Endodermal cell (in vitro differentiated cells): ENCODE results near the gene ZNHIT6. TPM values are rescaled to one million over a fixed set of nuclear protein-coding genes. Genes with fewer than 3 reads are reported as not detected.

Experiments
- DNase-seq: peaks from one replicate; pipeline ENCODE4 v3.0.0-alpha.2; 2017
- H3K27ac ChIP-seq: 2 replicates; pipeline ENCODE4 v1.5.1; 2013; ENCODE audit warnings: mild to moderate bottlenecking, low read depth, low read length, moderate library complexity
- H3K27me3 ChIP-seq: 2 replicates; pipeline ENCODE4 v1.6.1; 2013; ENCODE audit warnings: mild to moderate bottlenecking, low read length, moderate library complexity; ENCODE audit not compliant: insufficient read depth, control insufficient read depth, poor library complexity, severe bottlenecking
- H3K36me3 ChIP-seq: 2 replicates; pipeline ENCODE4 v1.7.0; 2013; ENCODE audit warnings: mild to moderate bottlenecking, low read length, moderate library complexity; ENCODE audit not compliant: control insufficient read depth, insufficient read depth
- H3K4me1 ChIP-seq: one replicate; pipeline ENCODE4 v1.7.0; 2013; ENCODE audit warnings: low read length; ENCODE audit not compliant: control insufficient read depth, insufficient read depth
- H3K4me3 ChIP-seq: 2 replicates; pipeline ENCODE4 v1.5.1; 2013; ENCODE audit warnings: mild to moderate bottlenecking, low read length, moderate library complexity
- H3K9ac ChIP-seq: 2 replicates; pipeline ENCODE4 v1.6.1; 2013; ENCODE audit warnings: mild to moderate bottlenecking, low read length, moderate library complexity; ENCODE audit not compliant: poor library complexity, severe bottlenecking; ENCODE audit errors: extremely low read depth
- H3K9me3 ChIP-seq: 2 replicates; pipeline ENCODE4 v1.6.1; 2013; ENCODE audit warnings: mild to moderate bottlenecking, low read length, moderate library complexity; ENCODE audit not compliant: control insufficient read depth
- H3K27ac Mint-ChIP-seq: 2 replicates; pipeline ENCODE4 v1.8.0; 2020; ENCODE audit warnings: mixed read lengths
- H3K27me3 Mint-ChIP-seq: 2 replicates; pipeline ENCODE4 v1.8.0; 2021; ENCODE audit warnings: mild to moderate bottlenecking, mixed read lengths; ENCODE audit not compliant: insufficient read depth
- H3K36me3 Mint-ChIP-seq: 2 replicates; pipeline ENCODE4 v1.8.0; 2020; ENCODE audit warnings: low read depth, mixed read lengths
- H3K4me1 Mint-ChIP-seq: 2 replicates; pipeline ENCODE4 v1.8.0; 2020; ENCODE audit warnings: mixed read lengths
- H3K4me3 Mint-ChIP-seq: 2 replicates; pipeline ENCODE4 v1.8.0; 2020; ENCODE audit warnings: mild to moderate bottlenecking, moderate library complexity, mixed read lengths
- H3K9me3 Mint-ChIP-seq: 2 replicates; pipeline ENCODE4 v1.8.0; 2020; ENCODE audit warnings: mild to moderate bottlenecking, mixed read lengths
- WGBS, 2 experiments: methylation state at CpG; one replicate each; pipeline versions ENCODE4 v1.1.5 to v1.1.7; 2013; ENCODE audit warnings: missing lambda C conversion rate in 2 of 2, mixed read lengths in 1 of 2; ENCODE audit not compliant: insufficient coverage in 1 of 2, insufficient read length in 1 of 2; 5-methylcytosine and 5-hydroxymethylcytosine counted together
- total RNA-seq, 2 donors: library from RNA; stranded (reverse); fragmentation: NEBNext Ultra II Directional in 1 of 2; extraction: Animal tissue kit (Norgen Biotek cat#: 25700) in 1 of 2; gene quantifications; 2 replicates in 1 of 2; 3 replicates in 1 of 2; pipeline ENCODE4 v1.2.1, GENCODE V29; 2021
- TF ChIP-seq, protein P1 (sequence below): fragments of 200-600 bp; sonication (generic); conservative IDR thresholded peaks from 2 replicates; pipeline ENCODE4 v1.5.0; 2021; ENCODE audit warnings: antibody characterized with exemption, mild to moderate bottlenecking

Gene ZNHIT6
- total RNA-seq, 2 donors from 2014 or later, result 11.3 to 12.4 TPM

- H3K27ac ChIP-seq, result no peak overlapping the region
- WGBS, 2 experiments, result 86 to 91% methylated on average over 2 to 6 of the region's 6 CpGs
- Mint-ChIP-seq H3K27me3 (no peaks in the 10 kb centered on the region), H3K4me3 (no peak overlapping the region), H3K4me1 (no peaks in the 10 kb centered on the region), H3K27ac (no peak overlapping the region), H3K9me3 (peaks cover 24% of the 10 kb centered on the region), H3K36me3 (peaks cover 20% of the 10 kb centered on the region)
- H3K9me3 ChIP-seq, result peaks cover 15% of the 10 kb centered on the region
- peaks cover 21% of the 10 kb centered on the region for H3K36me3 ChIP-seq
- H3K9ac ChIP-seq, result no peak overlapping the region
- peak; percentile 47 for DNase-seq
- no peaks in the 10 kb centered on the region for H3K27me3 ChIP-seq
- TF ChIP-seq, protein P1, sequence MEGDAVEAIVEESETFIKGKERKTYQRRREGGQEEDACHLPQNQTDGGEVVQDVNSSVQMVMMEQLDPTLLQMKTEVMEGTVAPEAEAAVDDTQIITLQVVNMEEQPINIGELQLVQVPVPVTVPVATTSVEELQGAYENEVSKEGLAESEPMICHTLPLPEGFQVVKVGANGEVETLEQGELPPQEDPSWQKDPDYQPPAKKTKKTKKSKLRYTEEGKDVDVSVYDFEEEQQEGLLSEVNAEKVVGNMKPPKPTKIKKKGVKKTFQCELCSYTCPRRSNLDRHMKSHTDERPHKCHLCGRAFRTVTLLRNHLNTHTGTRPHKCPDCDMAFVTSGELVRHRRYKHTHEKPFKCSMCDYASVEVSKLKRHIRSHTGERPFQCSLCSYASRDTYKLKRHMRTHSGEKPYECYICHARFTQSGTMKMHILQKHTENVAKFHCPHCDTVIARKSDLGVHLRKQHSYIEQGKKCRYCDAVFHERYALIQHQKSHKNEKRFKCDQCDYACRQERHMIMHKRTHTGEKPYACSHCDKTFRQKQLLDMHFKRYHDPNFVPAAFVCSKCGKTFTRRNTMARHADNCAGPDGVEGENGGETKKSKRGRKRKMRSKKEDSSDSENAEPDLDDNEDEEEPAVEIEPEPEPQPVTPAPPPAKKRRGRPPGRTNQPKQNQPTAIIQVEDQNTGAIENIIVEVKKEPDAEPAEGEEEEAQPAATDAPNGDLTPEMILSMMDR, result no peak
- H3K4me3 ChIP-seq, result peak overlapping the region; percentile 99
- H3K4me1 ChIP-seq, result no peaks in the 10 kb centered on the region
These were observed 595 bp upstream of the ZNHIT6 start for GRCh38 chr1:85708829-85709227.

DNA sequence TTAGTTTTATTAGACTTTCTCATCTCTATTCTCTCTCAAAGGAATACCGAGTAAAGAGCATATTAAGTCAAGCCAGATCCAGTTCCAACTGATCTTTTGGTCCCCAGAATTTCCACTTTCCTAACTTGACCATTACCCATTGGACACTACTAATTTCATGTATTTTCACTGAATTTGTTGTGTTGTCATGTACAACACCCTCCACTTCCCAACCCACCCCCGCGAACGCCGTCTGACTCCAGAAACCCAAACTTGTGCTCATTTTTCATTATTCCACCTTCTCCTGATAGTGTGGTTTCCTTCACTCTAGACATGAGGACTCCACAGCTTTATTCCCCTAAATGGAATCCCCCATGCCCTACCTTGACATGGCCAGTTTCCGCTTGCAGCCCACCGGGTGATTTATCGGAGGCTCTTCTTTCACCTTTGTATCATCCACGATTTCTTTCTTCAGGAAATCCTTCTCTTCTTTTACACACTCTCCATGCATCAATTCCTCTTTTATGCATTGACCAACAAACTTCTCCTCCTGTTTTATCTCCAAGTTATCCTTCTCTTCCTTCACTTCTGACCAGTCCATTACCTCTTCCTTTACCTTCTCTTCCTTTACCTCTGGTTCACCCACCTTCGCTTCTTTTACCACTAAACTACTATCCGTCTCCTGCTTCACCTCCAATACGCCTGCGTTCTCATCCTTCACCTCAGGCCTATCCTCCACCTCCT is 805 bp downstream of the ZNHIT6 start:
- no peak overlapping the region for H3K27ac ChIP-seq
- peaks cover 12% of the 10 kb centered on the region for H3K9me3 Mint-ChIP-seq
- H3K27me3 ChIP-seq, result no peaks in the 10 kb centered on the region
- H3K4me3 Mint-ChIP-seq, result no peak overlapping the region
- H3K9me3 ChIP-seq, result peaks cover 4% of the 10 kb centered on the region
- no peaks in the 10 kb centered on the region for H3K4me1 Mint-ChIP-seq
- no peaks in the 10 kb centered on the region for H3K4me1 ChIP-seq
- peak overlapping the region; percentile 99 for H3K4me3 ChIP-seq
- no peaks in the 10 kb centered on the region for H3K27me3 Mint-ChIP-seq
- TF ChIP-seq, protein P1, result no peak
- peaks cover 26% of the 10 kb centered on the region for H3K36me3 Mint-ChIP-seq
- peaks cover 33% of the 10 kb centered on the region for H3K36me3 ChIP-seq
- H3K9ac ChIP-seq, result peak overlapping the region; percentile 60
- 3 to 11% methylated on average over 8 to 13 of the region's 13 CpGs for WGBS, 2 experiments
- no peak overlapping the region for H3K27ac Mint-ChIP-seq
- DNase-seq, result no peak

- WGBS, 2 experiments, result 94 to 97% methylated on average over 3 of the region's 3 CpGs
- no peak for DNase-seq
- H3K27ac ChIP-seq, result no peak overlapping the region
- Mint-ChIP-seq H3K27ac (no peak overlapping the region), H3K36me3 (peaks cover 34% of the 10 kb centered on the region), H3K9me3 (peaks cover 12% of the 10 kb centered on the region), H3K27me3 (no peaks in the 10 kb centered on the region), H3K4me1 (no peaks in the 10 kb centered on the region), H3K4me3 (no peak overlapping the region)
- no peak overlapping the region for H3K4me3 ChIP-seq
- H3K4me1 ChIP-seq, result no peaks in the 10 kb centered on the region
- H3K36me3 ChIP-seq, result peaks cover 48% of the 10 kb centered on the region
- H3K9ac ChIP-seq, result no peak overlapping the region
- H3K27me3 ChIP-seq, result no peaks in the 10 kb centered on the region
- TF ChIP-seq, protein P1, result no peak
- H3K9me3 ChIP-seq, result peaks cover 4% of the 10 kb centered on the region
These were observed 2.3 kb downstream of the ZNHIT6 start for GRCh38 chr1:85705940-85706339.
